HG03469 (cell line): ENCODE measurements around the gene PRDM15.

Experiments used
- ATAC-seq: cut with Tn5 transposase; IDR thresholded peaks from one replicate; pipeline ENCODE4 v1.9.1; 2021; ENCODE audit warnings: mild to moderate bottlenecking, moderate library complexity, moderate number of reproducible peaks; ENCODE audit not compliant: unreplicated experiment

The PRDM15 gene

DNA sequence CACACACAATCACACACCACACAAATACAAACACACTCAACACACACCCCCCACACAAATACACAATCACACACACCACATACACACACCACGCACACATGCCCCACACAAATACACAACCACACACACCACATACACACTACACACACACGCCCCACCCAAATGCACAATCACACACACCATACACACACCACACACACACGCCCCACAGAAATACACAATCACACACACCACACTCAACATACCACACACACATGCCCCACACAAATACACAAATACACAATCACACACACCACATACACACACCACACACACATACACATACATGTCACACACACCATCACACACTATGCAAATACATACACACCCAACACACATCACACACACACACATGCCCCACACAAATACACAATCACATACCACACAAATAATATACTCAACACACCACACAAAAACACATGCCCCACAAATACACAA is 50.2 kb downstream of the PRDM15 start:
- ATAC-seq: no peak

DNA sequence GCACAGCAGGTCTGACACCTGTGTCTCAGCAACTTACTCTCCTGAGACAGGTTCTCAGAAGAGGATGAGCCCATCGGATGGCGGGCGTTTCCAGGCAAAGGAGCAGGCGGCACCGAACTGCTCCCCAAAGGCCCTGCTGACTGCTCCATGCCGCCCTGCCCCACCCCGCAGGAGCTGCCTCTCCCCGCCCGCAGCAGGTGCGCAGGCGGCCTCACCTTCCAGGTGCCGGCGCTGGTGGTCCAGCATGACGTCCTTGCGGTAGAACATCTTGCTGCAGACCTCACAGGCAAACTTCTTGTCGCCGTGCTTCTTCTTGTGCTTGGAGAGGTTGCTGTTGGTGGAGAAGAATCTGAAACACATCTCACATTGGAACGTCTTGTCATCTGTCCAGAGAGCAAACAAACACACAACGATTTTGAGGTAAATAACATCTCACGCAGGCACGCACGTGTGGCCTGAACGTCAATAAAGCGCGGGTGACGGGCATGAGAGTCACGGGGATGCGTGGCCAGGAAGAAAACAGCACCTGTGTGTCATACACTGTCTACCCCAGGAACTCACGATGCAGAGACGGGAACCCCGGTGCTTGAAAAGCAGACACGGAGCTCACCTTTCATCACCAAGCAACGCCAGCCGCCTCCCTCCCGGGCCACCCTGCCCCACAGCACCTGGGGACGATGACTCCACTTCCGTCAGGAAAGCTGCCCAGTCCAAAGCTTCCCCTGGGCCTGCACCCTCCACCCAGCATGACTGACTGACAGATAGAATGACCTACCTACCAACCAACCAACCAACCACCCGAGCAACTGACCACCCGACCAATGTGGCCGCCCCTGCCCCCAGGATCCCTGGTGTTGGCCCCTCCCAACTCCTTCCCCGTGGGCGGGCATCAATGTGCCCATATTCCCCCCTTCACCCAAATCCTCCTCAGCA is 50.9 kb downstream of the PRDM15 start:
- ATAC-seq: no peak

DNA sequence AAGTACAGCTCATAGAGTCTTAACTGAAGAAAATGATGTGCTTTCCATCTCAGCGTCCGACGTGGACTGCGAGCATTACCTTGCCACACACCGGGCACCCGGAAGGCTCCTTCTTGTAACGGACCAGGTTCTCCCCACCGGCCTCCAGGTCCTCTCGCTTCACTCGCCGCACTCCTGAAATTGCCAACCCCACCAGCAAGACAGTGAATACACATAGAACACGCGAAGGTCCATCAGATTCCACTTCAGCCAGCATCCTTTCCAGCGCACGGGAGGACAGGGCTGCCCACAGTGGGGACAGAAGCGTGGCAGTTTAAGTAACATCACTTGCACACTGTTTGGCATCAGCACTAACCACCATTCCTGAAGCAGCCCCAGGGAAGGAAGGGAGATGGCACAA is 53.3 kb downstream of the PRDM15 start:
- no peak for ATAC-seq

DNA sequence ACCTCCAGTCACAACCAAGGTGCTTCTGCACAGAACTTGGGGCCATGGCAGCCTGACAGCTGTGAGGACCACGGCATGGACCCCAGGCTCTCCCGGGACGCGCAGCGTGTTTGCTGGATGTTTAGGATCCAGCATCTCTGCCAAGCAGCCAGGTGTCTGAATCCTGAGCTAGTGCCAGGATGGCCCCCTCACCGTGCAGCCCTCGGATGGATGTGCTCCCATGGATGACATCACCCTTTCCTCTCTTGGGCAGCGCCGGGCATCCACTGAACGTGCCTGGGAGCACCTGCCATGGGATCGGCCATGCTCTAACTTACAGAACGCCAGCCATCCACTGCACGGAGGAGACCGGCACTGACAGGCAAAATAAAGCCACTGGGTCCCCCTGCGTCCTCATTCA is 53.9 kb downstream of the PRDM15 start:
- no peak for ATAC-seq

DNA sequence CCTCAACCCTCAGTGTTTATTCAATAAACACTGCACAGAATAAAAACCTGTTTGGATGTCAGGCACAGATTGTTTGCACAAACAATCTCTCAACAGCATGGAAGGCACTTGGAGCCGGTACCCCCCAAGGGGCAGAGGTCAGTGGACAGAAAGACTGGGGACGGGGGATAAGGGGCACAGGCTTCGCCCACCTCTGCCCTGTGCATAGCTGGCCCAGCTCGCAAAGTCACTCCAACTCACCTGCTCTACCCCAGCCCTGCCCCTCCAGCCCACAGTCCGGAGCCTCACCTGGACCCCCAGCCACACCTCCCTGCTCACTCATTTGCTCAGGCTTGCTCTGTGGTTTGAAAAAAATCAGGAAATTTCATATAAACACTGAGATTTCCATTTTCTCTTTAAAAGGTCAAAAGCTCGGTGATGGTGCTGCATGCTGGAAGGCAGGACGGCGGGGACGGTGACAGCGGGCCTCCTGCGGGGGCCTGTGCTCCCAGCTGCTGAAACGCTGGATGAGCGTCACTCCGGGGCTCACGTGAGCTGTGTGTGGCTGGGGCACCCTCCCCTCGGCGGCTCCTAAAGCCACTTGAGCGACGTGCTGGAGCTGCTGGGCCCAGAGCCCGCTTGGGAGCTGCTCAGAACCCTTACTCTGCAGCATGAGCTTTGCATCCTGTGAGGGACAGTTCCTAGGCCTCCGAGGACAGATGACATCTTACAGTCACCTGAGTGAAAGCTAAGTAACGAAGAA is 54.5 kb downstream of the PRDM15 start:
- no peak for ATAC-seq

DNA sequence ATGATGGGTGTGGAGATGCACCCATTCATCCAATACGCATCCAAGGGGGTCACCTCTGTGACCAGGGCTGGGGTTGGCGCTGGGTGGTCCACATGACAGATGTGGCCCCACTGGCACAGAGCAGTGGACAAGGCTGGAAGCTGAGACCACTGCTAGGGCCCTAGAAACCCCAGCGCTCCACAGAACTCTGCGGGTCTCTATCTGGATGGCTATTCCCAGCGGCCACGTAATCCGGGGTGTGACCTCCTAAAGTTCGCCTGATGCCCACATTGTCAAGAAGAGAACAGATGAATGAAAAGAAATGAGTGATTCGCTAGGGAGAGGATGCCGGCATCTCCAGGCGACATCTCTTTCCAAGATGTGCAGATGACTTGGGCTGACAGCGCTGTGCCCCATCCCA is 55.2 kb downstream of the PRDM15 start:
- ATAC-seq: no peak

DNA sequence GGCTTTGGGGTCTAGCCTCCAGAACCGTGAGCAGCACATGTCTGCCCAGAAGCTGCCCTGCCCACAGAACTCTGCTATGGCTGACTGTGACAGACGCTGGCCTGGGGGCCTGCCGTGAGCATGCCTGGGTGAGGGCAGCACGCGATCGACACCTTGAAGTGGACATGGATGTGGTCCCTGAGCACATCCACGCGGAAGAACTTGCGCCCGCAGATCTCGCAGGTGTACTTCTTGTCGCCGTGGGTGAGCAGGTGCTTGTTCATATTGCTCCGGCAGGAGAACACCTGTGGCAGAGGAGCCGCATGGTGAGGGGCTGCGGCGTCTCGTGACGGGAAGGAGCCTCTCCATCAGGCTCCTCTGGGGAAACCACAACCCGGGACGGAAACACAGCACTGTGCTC is 56.0 kb downstream of the PRDM15 start:
- ATAC-seq: no peak

DNA sequence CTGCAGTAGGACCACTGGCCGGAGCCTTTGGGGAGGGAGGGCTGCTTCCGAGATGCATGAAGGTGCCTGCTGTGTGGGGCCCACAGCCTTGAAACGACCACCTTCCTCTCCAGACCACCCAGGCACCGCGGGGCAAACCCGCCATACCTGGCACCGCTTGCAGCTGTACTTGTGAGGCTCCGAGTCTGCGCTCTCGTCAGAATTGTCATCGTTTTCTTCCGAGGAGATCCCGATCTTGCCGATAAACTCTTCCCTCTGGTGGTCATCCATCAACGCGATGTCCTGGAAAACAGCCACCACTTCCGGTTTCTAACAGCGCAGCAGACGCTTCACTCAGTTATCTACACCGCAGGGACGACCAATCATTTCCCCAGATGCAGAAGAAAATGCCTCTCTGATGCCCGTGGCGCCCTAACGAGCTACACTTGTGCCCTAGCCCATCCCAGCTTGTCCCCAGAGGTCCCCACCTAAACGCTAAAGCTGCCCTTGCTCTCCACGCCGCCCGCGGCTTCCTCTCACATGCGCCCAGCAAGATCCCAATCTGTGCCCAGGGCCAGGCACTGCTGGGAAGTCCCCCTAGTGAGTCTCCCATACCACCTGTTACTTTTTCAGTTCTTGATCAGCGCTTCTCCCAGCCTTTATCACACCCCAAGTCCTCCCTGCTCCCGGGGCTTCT is 57.2 kb downstream of the PRDM15 start:
- ATAC-seq: no peak

DNA sequence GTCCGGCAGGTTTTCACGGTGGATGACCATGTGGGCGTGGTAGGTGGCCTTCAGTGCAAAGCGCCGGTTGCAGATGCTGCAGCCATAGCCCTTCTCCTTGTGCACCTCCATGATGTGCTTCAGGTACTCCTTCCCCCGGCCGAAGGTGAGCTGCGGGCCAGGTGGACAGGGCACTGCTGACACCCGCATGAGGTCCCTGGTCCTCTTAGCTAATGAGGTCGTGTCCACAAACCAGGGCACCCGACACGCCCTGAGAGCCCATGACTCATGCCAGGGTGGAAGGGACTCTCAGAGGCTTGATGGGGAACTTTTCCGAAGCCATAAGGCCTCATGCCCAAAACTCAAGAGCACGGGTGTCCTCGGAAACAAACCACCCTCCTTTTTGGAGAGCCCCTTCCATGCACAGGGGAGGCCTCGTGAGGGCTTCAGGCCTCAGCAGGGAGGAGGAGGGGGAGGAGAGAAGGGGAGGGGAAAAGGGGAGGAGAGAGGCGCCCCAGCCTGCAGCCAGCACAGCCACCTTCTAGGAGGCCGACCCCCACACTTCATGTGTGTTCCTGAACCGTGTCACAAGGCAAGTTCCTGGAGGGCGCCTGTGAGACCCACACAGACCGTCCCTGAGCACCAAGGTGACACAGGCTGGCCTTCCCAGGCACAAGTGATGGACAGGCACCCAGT is 57.9 kb downstream of the PRDM15 start:
- no peak for ATAC-seq

DNA sequence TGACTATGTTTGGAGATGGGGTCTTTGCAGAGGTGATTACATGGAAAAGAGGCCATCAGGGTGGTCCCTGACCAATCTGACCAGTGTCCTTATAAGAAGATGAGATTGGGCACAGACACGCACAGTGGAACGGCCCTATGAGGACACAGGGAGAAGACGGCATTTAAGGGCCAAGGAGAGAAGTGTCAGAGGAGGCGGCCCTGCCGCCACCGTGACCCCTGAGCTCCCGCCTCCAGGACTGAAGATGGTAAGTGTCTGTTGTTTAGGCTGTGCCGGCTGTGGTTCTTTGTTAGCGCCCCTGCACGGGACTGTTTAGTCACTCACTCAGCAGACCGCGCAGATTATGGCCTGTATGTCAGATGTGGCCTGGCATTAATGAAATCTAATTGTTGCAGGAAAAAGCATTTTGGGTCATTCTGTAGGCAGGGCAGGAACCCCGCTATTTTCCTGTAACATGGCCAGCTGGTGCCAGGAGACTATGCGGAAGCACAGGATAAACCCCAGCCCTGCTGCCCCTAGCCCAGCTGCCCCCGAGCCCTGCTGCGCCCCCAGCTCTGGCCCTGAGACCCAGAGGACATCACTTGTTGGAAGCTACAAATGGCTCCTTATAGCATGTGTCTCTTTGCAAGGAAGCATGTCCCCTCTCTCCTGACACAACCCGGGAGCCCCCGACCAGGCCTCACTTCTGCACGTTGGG is 58.6 kb downstream of the PRDM15 start:
- no peak for ATAC-seq

DNA sequence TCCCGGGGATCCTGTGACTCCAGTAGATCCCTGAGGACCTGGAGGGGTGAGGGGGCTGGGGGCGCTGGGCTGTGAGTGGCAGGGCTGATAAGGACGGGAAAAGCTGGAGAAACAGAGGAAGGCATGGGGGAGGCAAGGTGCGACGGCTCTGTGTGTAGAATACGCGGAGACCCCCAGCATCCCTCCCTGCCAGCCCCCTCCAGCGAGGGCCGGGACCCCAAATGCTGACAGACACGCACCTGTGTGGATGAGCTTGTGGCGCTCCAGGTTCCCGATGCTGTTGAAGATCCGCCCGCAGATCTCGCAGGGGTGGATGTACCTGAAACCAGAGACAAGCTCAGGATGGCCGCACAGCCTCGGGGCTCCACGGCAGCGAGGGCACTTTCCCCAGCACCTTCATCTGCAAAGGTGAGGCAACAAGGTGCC is 59.3 kb downstream of the PRDM15 start:
- ATAC-seq: no peak

DNA sequence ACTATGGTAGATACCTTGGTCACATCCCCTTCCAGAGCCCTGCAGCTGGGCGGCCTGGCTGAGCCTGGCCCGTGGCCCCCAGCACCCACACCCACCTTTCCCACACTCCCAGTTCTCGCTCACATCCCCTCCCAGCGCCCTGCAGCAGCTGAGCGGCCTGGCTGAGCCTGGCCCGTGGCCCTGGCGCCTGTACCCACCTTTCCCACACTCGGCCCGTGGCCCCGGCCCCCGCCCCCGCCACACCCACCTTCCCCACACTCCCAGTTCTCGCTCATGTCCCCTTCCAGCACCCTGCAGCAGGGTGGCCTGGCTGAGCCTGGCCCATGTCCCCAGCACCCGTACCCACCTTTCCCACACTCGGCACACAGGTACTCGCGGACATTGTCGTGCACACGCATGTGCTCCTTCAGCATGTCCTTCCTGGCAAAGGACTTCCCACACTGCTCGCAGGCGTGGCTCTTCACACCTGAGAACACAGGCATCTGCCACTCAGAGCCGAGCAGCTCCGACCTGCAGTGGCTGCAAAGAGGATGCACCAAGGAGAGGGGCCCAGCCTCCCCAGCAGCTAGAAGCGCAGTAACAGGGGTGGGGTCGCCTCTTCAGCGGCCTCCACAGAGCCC is 59.8 kb downstream of the PRDM15 start:
- no peak for ATAC-seq

DNA sequence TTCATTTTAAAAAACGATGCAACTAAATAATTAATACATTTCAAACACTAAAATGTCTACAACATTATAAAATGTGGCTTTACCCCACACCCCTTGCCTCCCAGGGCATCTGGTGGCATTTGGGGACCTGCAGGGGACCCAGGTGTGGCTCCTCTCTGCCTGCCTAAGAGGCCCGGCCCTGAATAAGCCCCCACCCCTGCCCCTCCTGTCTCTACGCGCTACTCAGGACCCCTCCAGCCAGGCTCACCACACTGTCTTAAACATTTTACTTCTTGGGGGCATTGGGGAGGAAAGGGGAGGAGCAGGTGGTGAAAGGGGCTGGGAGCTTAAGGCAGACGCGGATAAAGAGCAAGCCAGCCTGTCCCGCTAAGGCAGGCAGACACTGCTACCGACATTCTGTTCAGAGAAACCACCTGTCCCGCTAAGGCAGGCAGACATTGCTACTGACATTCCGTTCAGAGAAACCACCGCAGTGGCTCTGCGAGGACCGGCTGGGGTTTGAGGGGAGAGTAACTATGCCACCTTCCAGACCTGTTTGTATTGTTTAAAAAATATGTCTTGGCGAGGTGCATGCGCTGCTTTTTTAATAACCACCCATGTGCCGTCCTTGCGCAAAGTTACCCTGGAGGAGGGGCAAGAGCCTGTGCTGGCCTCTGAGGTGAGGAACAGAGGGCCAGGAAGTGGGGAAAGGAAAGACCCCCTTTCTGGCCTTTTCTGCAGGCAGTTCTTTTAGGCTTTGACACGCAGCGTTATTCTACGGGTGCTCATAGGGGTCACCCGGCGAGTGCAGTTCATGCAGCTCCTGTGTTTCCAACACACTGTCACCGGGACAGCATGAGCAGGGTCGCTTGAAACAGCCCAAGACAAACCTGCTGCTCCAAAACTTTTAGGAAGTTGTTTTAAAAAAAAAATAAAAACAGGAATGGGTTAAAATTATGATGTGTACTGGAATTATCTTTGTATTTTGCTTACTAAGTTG is 61.0 kb downstream of the PRDM15 start:
- no peak for ATAC-seq

DNA sequence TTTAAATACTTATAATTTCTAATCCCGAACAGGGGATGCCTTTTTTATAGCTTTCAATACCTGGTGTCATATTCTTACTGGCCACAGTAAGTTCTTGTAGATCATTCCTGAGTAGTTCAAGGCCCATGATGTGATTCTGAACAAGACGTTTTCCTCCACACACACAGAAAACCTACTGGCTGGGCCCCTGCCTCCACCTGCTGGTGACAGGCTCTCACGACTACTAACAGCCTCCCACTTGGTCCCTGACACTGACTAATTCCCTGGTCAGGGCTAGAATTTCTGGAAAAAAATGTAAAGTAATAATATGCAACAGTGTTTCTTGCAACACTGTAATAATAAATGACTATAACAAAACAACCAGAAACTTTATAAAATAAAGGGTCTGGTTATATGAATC is 61.9 kb downstream of the PRDM15 start:
- ATAC-seq: no peak

DNA sequence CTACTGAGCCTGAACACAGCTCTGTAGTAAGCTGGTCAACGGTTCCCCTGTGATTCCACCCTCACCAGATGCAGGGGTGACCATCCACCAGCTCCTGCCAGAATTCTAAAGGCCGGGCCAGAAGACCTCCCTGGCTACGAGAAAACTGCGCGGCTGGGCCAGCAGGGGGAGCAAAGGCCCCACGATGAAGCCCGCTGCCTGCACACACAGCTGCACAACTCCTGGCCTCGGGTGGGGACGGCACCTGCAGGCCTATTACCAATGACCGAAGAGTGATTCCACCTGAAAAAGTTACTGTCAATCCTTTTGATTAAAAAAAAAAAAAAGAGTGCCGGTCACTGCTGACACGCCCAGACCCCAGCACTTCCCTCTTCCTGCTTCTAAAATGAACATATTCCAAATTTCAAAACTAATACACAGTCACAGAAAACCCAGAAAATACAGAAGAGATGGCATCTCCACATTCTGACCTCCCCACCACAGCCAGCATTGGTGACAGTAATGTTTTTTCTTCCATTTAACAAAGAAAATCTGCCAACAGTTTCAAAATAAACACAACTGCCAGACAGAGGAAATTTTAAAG is 62.5 kb downstream of the PRDM15 start:
- ATAC-seq: no peak

DNA sequence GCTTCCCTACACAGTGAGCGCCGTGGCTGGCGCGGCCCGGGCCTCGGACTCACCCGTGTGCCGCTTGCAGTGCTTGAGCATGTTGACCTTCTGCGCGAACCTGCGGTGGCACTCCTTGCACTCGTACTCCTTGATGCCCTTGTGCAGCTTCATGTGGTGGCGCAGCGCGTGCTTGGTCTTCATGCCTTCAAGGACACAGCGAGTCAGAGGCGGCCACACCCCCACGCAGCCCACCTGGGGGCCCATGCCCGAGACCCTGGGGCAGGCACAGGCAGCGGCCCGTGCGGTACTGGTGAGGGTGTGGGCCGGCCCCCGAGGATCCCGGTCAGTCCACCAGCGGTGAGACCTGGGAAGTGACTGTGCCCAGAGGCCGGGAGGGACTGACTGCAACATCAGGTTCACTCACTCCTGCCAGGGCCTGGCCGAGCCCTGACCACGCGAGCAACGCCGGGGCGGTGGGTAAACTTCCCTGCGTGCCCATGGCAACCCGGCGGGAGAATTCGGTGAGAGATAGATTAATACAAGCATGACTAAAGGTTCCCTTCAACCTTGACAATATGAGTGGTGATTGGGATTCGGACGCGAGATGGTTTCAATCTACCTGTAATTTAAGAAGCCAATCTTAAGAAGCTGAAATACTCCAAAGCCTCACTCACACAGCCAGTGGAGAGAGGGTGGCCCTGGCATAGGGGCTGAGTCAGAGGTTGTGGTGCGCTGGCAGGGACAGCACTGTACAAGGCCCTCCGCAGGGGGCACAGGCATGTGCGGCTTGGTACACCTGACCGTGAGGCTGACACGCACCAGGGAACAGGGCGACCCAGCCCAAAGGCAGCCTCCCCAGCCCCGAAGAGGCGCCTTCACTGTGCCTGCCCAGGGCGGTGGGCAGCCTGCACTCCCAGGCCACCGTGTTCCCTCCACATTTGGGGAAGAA is 63.2 kb downstream of the PRDM15 start:
- ATAC-seq: no peak

DNA sequence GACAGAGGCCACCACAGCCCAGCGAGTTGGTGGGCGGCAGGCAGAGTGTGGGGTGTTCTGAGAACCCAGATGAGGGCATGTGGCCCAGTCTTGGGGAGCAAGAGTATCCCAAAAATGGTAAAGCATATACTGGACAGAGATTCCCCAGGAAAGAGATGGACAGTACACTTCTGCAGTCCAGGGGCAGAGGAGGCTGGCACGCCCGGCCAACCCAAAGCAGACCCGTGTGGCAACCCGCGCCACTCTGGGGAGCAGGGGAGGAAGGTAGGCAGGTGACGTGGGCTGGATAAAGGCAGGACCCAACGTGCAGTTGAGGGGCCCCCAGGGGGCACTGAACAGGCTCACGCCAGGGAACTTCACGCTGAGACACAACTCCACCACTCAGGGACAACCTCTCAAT is 65.9 kb downstream of the PRDM15 start:
- ATAC-seq: no peak
